Measurements from ENCODE around the gene GNGT1. TPM values are rescaled to one million over a fixed set of nuclear protein-coding genes. Genes with fewer than 3 reads are reported as not detected.

GNGT1 gene
- total RNA-seq, 1 experiment from 2014 or later: 0.20 TPM

- no peak for TF ChIP-seq CTCF (conservative IDR thresholded peaks at IDR 0.05)
- Mint-ChIP-seq H3K36me3 (ENCODE audit: insufficient read depth in 1 of 3, low read depth in 3 of 3) (no peaks in the 10 kb centered on the region), H3K4me3 (peak overlapping the region; percentile 59 to 63; a peak in 2 of 5 replicates), H3K4me1 (peaks cover 15 to 19% of the 10 kb centered on the region in 2 experiments), H3K27me3 (ENCODE audit: low read depth) (peaks cover 3% of the 10 kb centered on the region), H3K9me3 (no peaks in the 10 kb centered on the region), H3K27ac (no peak overlapping the region; a peak in 1 of 7 replicates)
- H3K9ac ChIP-seq (ENCODE audit: extremely low read depth, insufficient read length, low read length): no peak overlapping the region
- no peaks in the 10 kb centered on the region for H3K79me1 ChIP-seq (ENCODE audit: insufficient read depth, low read depth, low read length, poor library complexity, severe bottlenecking)
- H2AFZ ChIP-seq (ENCODE audit: low read length): no peak overlapping the region
- no peak overlapping the region for H2BK20ac ChIP-seq (ENCODE audit: low read depth, low read length, poor library complexity, severe bottlenecking)
- H4K91ac ChIP-seq (ENCODE audit: insufficient read length, low read depth, low read length): no peak overlapping the region
- H3K23ac ChIP-seq (ENCODE audit: insufficient read length, low read depth, low read length): no peak overlapping the region
- H4K5ac ChIP-seq (ENCODE audit: insufficient read length, low read depth, low read length): no peak overlapping the region
- no peak overlapping the region for H3K27ac ChIP-seq (ENCODE audit: insufficient read length, low read depth, low read length)
- no peak overlapping the region for H2AK5ac ChIP-seq (ENCODE audit: insufficient read length, low read length)
- H3K14ac ChIP-seq (ENCODE audit: insufficient read depth, low read length): no peak overlapping the region
- no peak overlapping the region for H2BK15ac ChIP-seq (ENCODE audit: low read depth, low read length)
- H4K20me1 ChIP-seq (ENCODE audit: control insufficient read depth, insufficient read depth, insufficient read length): no peaks in the 10 kb centered on the region
- no peak for DNase-seq
- H2BK120ac ChIP-seq (ENCODE audit: low read depth, low read length, poor library complexity, severe bottlenecking): no peak overlapping the region
- no CpG with 5 or more reads among the region's 6 CpGs for WGBS (ENCODE audit: extremely low coverage, insufficient read length, low lambda C conversion rate)
- H3K56ac ChIP-seq (ENCODE audit: insufficient read length, low read depth, low read length): no peak overlapping the region
- H3T11ph ChIP-seq (ENCODE audit: low read length): no peak overlapping the region
- H2BK12ac ChIP-seq (ENCODE audit: insufficient read length, low read depth, low read length): no peak overlapping the region
- H3K4ac ChIP-seq (ENCODE audit: low read depth, low read length): no peak overlapping the region
- H3K9me3 ChIP-seq (ENCODE audit: control insufficient read depth, low read depth, low read length): no peaks in the 10 kb centered on the region
- no peaks in the 10 kb centered on the region for H3K4me1 ChIP-seq (ENCODE audit: insufficient read depth, low read length)
- no peaks in the 10 kb centered on the region for H3K79me2 ChIP-seq (ENCODE audit: insufficient read depth, low read length)
- no peak overlapping the region for H2BK5ac ChIP-seq (ENCODE audit: insufficient read length, low read length)
- no peak overlapping the region for H3K4me2 ChIP-seq (ENCODE audit: insufficient read depth, insufficient read length, low read length)
- no peak overlapping the region for H3K18ac ChIP-seq (ENCODE audit: insufficient read length, low read depth, low read length)
- peaks cover 7% of the 10 kb centered on the region for H3K23me2 ChIP-seq (ENCODE audit: insufficient read length, low read depth, low read length, poor library complexity, severe bottlenecking)
- H4K8ac ChIP-seq (replicated peaks; ENCODE audit: insufficient read length, low read depth, low read length): no peak overlapping the region
- H3K27me3 ChIP-seq (ENCODE audit: insufficient read depth, low read length): no peaks in the 10 kb centered on the region
These were observed 14.3 kb downstream of the GNGT1 start for GRCh38 chr7:93920496-93921182.

Data from H9 (cell line).